Measurements from ENCODE around the gene COASY. TPM values are rescaled to one million over a fixed set of nuclear protein-coding genes. Genes with fewer than 3 reads are reported as not detected.

The COASY gene
- total RNA-seq, 2 experiments from 2014 or later, result 42.9 to 123 TPM

GRCh38 chr17:42591411-42591810 is 29.5 kb downstream of the COASY start:
- CTCF ChIA-PET (ENCODE audit: unreplicated experiment), result interaction anchor here (0.6 to 2.0 kb wide), 2 partner anchors 13 to 698 kb away, joined by 4 to 5 read pairs; partner anchors contain the start of gene PSMC3IP
- H3K36me3 ChIP-seq (ENCODE audit: insufficient read depth, low read length), result peaks cover 70% of the 10 kb centered on the region
- H3K9me2 ChIP-seq (ENCODE audit: insufficient read depth, low read length), result no peaks in the 10 kb centered on the region
- POLR2A ChIA-PET, result no interaction called here
- no peak overlapping the region for H3K4me3 ChIP-seq (ENCODE audit: low read depth, low read length, poor library complexity, severe bottlenecking)
- BruUV-seq (replicated peaks), result no TSS peak
- no peaks in the 10 kb centered on the region for H4K20me1 ChIP-seq (ENCODE audit: insufficient read depth, low read length)
- no peak for DNase-seq (ENCODE audit: low spot score)
- H3K4me2 ChIP-seq (ENCODE audit: low read length), result no peak overlapping the region
- peaks cover 4% of the 10 kb centered on the region; the same call in 1 of the 2 replicates for H3K79me2 ChIP-seq (ENCODE audit: insufficient read depth, low read depth, low read length)
- H3K9me3 ChIP-seq (ENCODE audit: low read length), result no peaks in the 10 kb centered on the region
- peaks cover 26% of the 10 kb centered on the region for H3K4me1 ChIP-seq (ENCODE audit: insufficient read depth, low read length, poor library complexity, severe bottlenecking)
- intact Hi-C loops (cut with micrococcal nuclease; ENCODE audit: unreplicated experiment), result no loop called here
- H3K27ac ChIP-seq (ENCODE audit: low read depth, low read length, poor library complexity, severe bottlenecking), result no peak overlapping the region
- TF ChIP-seq CTCF (conservative IDR thresholded peaks at IDR 0.05; ENCODE audit: low read length), result no peak
- no peak for TF ChIP-seq EZH2phosphoT487 (IDR thresholded peaks at IDR 0.05; ENCODE audit: borderline replicate concordance, low read depth, low read length)
- no peak overlapping the region for H2AFZ ChIP-seq (ENCODE audit: low read length)

GRCh38 chr17:42596386-42596785 is 34.4 kb downstream of the COASY start:
- Histone ChIP-seq H3K4me1 (ENCODE audit: insufficient read depth, low read length, poor library complexity, severe bottlenecking) (no peaks in the 10 kb centered on the region), H3K36me3 (ENCODE audit: insufficient read depth, low read length) (peaks cover 54% of the 10 kb centered on the region), H4K20me1 (ENCODE audit: insufficient read depth, low read length) (no peaks in the 10 kb centered on the region), H3K9me3 (ENCODE audit: low read length) (no peaks in the 10 kb centered on the region), H3K4me2 (ENCODE audit: low read length) (no peak overlapping the region), H3K9me2 (ENCODE audit: insufficient read depth, low read length) (no peaks in the 10 kb centered on the region), H3K27ac (ENCODE audit: low read depth, low read length, poor library complexity, severe bottlenecking) (no peak overlapping the region), H3K79me2 (ENCODE audit: insufficient read depth, low read depth, low read length) (peaks cover 30% of the 10 kb centered on the region), H3K4me3 (ENCODE audit: low read depth, low read length, poor library complexity, severe bottlenecking) (no peak overlapping the region), H2AFZ (ENCODE audit: low read length) (no peak overlapping the region)
- POLR2A ChIA-PET, result no interaction called here
- BruUV-seq (replicated peaks), result no TSS peak
- DNase-seq (ENCODE audit: low spot score), result no peak
- CTCF ChIA-PET (ENCODE audit: unreplicated experiment), result no interaction called here
- no peak for TF ChIP-seq EZH2phosphoT487 (IDR thresholded peaks at IDR 0.05; ENCODE audit: borderline replicate concordance, low read depth, low read length)
- intact Hi-C loops (cut with micrococcal nuclease; ENCODE audit: unreplicated experiment), result no loop called here

GRCh38 chr17:42598905-42599304 is 37.0 kb downstream of the COASY start:
- Histone ChIP-seq H3K79me2 (ENCODE audit: insufficient read depth, low read depth, low read length) (peaks cover 49% of the 10 kb centered on the region), H2AFZ (ENCODE audit: low read length) (no peak overlapping the region), H3K4me2 (ENCODE audit: low read length) (no peak overlapping the region), H4K20me1 (ENCODE audit: insufficient read depth, low read length) (no peaks in the 10 kb centered on the region), H3K4me1 (ENCODE audit: insufficient read depth, low read length, poor library complexity, severe bottlenecking) (peaks cover 12% of the 10 kb centered on the region), H3K9me3 (ENCODE audit: low read length) (peaks cover 4% of the 10 kb centered on the region; the same call in 1 of the 2 replicates), H3K4me3 (ENCODE audit: low read depth, low read length, poor library complexity, severe bottlenecking) (no peak overlapping the region), H3K36me3 (ENCODE audit: insufficient read depth, low read length) (peaks cover 49% of the 10 kb centered on the region; the same call in 1 of the 2 replicates), H3K27ac (ENCODE audit: low read depth, low read length, poor library complexity, severe bottlenecking) (no peak overlapping the region), H3K9me2 (ENCODE audit: insufficient read depth, low read length) (no peaks in the 10 kb centered on the region)
- TF ChIP-seq CTCF (conservative IDR thresholded peaks at IDR 0.05; ENCODE audit: low read length) (no peak), EZH2phosphoT487 (IDR thresholded peaks at IDR 0.05; ENCODE audit: borderline replicate concordance, low read depth, low read length) (no peak)
- CTCF ChIA-PET (ENCODE audit: unreplicated experiment), result interaction anchor here (1.3 kb wide), 1 partner anchor 10 kb away, joined by 4 read pairs; the partner anchor contains the start of genes RETREG3 and TUBG1
- TSS peak; percentile 29 for BruUV-seq (replicated peaks)
- intact Hi-C loops (cut with micrococcal nuclease; ENCODE audit: unreplicated experiment), result no loop called here
- no peak for DNase-seq (ENCODE audit: low spot score)
- POLR2A ChIA-PET, result interaction anchor here (0.6 to 0.9 kb wide), 4 partner anchors 9 to 226 kb away, joined by 3 to 4 read pairs (median 3); no protein-coding TSS in a partner anchor
